T-cell (primary cell): ENCODE measurements around the gene LRRC55. TPM values are rescaled to one million over a fixed set of nuclear protein-coding genes. Genes with fewer than 3 reads are reported as not detected.

Experiments used
- ATAC-seq, 4 experiments: fragments of 200-7000 bp in 3 of 4; fragments of 150-1000 bp in 1 of 4; cut with Tn5 transposase; replicated peaks in 1 of 4; 1 replicate in 3 of 4; 2 replicates in 1 of 4; pipeline ENCODE4 v1.10.0; 2021; ENCODE audit warnings: moderate library complexity in 3 of 4, mild to moderate bottlenecking in 2 of 4, moderate number of reproducible peaks in 1 of 4
- CTCF ChIA-PET, 2 donors: fragments of 300-600 bp; sonication (Branson Sonifier 250); formaldehyde crosslinking; loops; one replicate each; lab custom pipeline; 2022; ENCODE audit warnings: antibody characterized with exemption in 2 of 2; lab: Charles Lee
- POLR2A ChIA-PET, 2 donors: fragments of 300-600 bp; sonication (Branson Sonifier 250); formaldehyde crosslinking; loops; one replicate each; lab custom pipeline; 2022; ENCODE audit warnings: antibody characterized with exemption in 2 of 2; lab: Charles Lee
- DNase-seq, 35 experiments: peaks; one replicate each; pipeline versions ENCODE4 v3.0.0 to v3.0.0-alpha.2; 2013 to 2023
- H3K27ac ChIP-seq: one replicate; pipeline ENCODE4 v1.5.1; 2013; ENCODE audit warnings: low read length
- H3K27me3 ChIP-seq, 2 experiments: replicated peaks in 1 of 2; 1 replicate in 1 of 2; 2 replicates in 1 of 2; pipeline versions ENCODE4 v1.6.1 to v1.7.0; 2013; ENCODE audit warnings: low read length in 1 of 2, mixed read lengths in 1 of 2; ENCODE audit not compliant: control insufficient read depth in 2 of 2, insufficient read depth in 2 of 2; ENCODE audit errors: extremely low read depth in 1 of 2
- H3K36me3 ChIP-seq, 2 donors: 1 replicate in 1 of 2; 2 replicates in 1 of 2; pipeline versions ENCODE4 v1.6.1 to v1.7.0; 2013; ENCODE audit warnings: low read length in 1 of 2; ENCODE audit not compliant: control insufficient read depth in 2 of 2, insufficient read depth in 1 of 2; ENCODE audit errors: extremely low read depth in 1 of 2
- H3K4me1 ChIP-seq, 2 experiments: 1 replicate in 1 of 2; 2 replicates in 1 of 2; pipeline versions ENCODE4 v1.6.1 to v1.7.0; 2013; ENCODE audit warnings: low read length in 2 of 2, mixed read lengths in 1 of 2; ENCODE audit not compliant: insufficient read depth in 2 of 2, control insufficient read depth in 1 of 2; ENCODE audit errors: extremely low read depth in 1 of 2
- H3K4me3 ChIP-seq, 2 donors: 1 replicate in 1 of 2; 2 replicates in 1 of 2; pipeline versions ENCODE4 v1.5.1 to v1.7.0; 2013; ENCODE audit warnings: mild to moderate bottlenecking in 2 of 2, low read length in 1 of 2, moderate library complexity in 1 of 2; ENCODE audit not compliant: control insufficient read depth in 1 of 2; ENCODE audit errors: extremely low read depth in 1 of 2
- H3K9me3 ChIP-seq: 2 replicates; pipeline ENCODE4 v1.7.0; 2013
- H3K27ac Mint-ChIP-seq, 2 donors: one replicate each; pipeline ENCODE4 v1.8.0; 2020 to 2021; ENCODE audit warnings: mild to moderate bottlenecking in 2 of 2, mixed read lengths in 2 of 2
- H3K27me3 Mint-ChIP-seq, 2 donors: one replicate each; pipeline ENCODE4 v1.8.0; 2021 to 2022; ENCODE audit warnings: mixed read lengths in 2 of 2
- H3K36me3 Mint-ChIP-seq: one replicate; pipeline ENCODE4 v1.8.0; 2021; ENCODE audit warnings: mixed read lengths
- H3K4me1 Mint-ChIP-seq, 3 donors: one replicate each; pipeline ENCODE4 v1.8.0; 2020 to 2022; ENCODE audit warnings: mixed read lengths in 3 of 3, mild to moderate bottlenecking in 1 of 3
- H3K4me3 Mint-ChIP-seq, 3 donors: one replicate each; pipeline ENCODE4 v1.8.0; 2020 to 2022; ENCODE audit warnings: mild to moderate bottlenecking in 3 of 3, mixed read lengths in 3 of 3, moderate library complexity in 3 of 3
- H3K9me3 Mint-ChIP-seq, 3 donors: one replicate each; pipeline ENCODE4 v1.8.0; 2020 to 2022; ENCODE audit warnings: mixed read lengths in 3 of 3
- WGBS: methylation state at CpG from one replicate; pipeline ENCODE4 v1.1.5; 2013; ENCODE audit warnings: missing lambda C conversion rate; ENCODE audit not compliant: insufficient coverage; 5-methylcytosine and 5-hydroxymethylcytosine counted together
- total RNA-seq, 35 experiments: library from RNA in 6 of 35; stranded (reverse) in 6 of 35; fragments of 120-200 nt in 1 of 35; gene quantifications; one replicate each; pipeline versions ENCODE4 v1.2.1 to v1.2.4 and lab custom pipeline; 2013 to 2026

LRRC55 gene
- total RNA-seq, 5 donors from 2014 or later (not counting 1 experiment from before 2014, with no cell fraction given), result not detected

DNA sequence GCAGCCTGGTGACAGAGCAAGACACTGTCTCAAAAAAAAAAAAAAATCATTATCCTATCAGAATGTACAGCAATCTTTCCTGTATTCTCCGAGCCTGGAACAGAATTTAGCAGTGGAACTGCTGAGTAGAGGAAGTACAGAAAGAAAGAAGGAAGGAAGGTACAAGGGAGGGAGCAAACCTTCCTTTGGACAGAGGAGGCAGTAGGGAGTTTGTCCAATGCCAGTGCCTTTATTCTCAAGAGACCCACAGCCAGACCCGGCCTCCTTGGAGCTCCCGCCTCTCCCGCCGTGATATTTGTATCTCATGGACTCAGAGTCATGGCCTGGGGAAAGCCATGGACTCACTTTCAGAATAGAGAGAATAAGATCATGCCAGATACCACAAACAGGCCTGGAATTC is 37.7 kb upstream of the LRRC55 start:
- Histone ChIP-seq H3K36me3 (no peaks in the 10 kb centered on the region), H3K9me3 (no peaks in the 10 kb centered on the region), H3K4me1 (no peaks in the 10 kb centered on the region), H3K27me3 (peaks cover 3 to 15% of the 10 kb centered on the region in 2 experiments), H3K4me3 (no peak overlapping the region), H3K27ac (no peak overlapping the region)
- WGBS, result 36% methylated on average over 4 of the region's 5 CpGs
- peaks cover 16 to 18% of the 10 kb centered on the region in 2 donors for H3K27me3 Mint-ChIP-seq
- ChIA-PET POLR2A (no interaction called here), CTCF (no interaction called here)
- no peaks in the 10 kb centered on the region for H3K36me3 Mint-ChIP-seq
- peaks cover 0 to 3% (median 2%) of the 10 kb centered on the region in 3 donors for H3K9me3 Mint-ChIP-seq
- no peak for DNase-seq
- H3K27ac Mint-ChIP-seq, result no peak overlapping the region
- no peak for ATAC-seq
- no peak overlapping the region for H3K4me3 Mint-ChIP-seq
- H3K4me1 Mint-ChIP-seq, result no peaks in the 10 kb centered on the region

DNA sequence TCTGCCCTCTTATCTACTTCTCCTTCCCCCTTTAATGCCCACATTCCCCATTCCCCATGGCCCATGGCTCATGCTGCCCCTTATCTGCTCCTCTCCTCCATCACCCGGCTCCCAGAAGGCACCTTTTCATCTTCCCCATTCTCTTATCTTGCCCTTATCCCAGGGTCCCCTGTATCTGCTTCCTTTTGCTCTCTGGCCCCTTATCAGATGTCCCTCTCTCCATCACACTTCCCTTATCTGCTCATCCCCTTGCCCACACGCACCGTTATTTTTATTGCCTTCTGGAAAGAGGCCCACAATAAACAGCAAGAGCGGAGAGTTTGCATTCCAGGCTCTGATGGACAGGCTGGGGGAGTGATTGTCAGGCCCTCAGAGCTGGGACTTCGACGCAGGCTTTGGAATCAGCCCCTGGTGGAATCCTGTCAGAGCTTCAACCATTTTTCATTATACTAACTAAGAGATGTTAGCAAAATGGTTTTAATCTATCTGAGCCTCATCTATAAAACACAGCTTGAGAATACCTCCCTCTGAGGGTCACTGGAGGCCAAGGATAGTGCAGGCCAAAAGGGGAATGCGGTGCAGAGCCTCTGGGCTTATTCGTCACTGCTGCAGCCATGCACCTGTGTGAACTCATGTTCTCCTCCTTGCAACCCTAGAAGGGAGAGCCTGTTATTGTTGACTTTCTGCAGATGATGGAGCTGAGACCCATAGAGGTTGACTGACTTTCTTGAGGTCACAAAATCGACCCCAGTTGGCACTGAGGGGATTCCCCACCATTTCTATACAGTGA is 37.0 kb upstream of the LRRC55 start:
- Histone ChIP-seq H3K4me1 (no peaks in the 10 kb centered on the region), H3K4me3 (no peak overlapping the region), H3K9me3 (no peaks in the 10 kb centered on the region), H3K27ac (no peak overlapping the region), H3K36me3 (no peaks in the 10 kb centered on the region), H3K27me3 (peaks cover 3 to 12% of the 10 kb centered on the region in 2 experiments)
- Mint-ChIP-seq H3K4me3 (no peak overlapping the region), H3K4me1 (no peaks in the 10 kb centered on the region), H3K27me3 (peaks cover 16 to 20% of the 10 kb centered on the region in 2 donors), H3K9me3 (peaks cover 0 to 4% (median 2%) of the 10 kb centered on the region in 3 donors), H3K27ac (no peak overlapping the region), H3K36me3 (no peaks in the 10 kb centered on the region)
- WGBS, result 34% methylated on average over 3 of the region's 9 CpGs
- DNase-seq (no peak), ATAC-seq (no peak)
- ChIA-PET CTCF (no interaction called here), POLR2A (no interaction called here)

DNA sequence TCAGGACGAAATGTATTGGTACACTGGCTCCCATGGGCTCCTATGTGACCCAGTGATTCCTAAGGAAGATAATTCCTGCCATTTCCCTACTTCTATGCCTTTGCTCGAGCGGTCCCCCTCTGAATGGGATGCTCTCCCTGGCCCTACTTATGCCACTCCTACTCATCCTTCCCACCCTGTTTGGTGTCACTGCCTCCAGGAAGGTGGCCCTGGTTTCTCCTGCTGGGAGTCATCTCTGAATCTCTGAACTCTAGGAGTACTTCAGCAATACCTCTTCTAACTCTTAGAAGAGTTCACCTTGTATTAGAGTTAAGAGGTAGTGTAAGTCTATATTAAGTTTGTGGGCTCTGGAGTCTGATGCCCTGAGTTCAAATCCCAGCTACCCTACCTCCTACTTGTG is 35.5 kb upstream of the LRRC55 start:
- H3K4me3 Mint-ChIP-seq, result no peak overlapping the region
- WGBS, result 30% methylated on average over 2 of the region's 3 CpGs
- CTCF ChIA-PET, result no interaction called here
- no peak for ATAC-seq
- Histone ChIP-seq H3K27me3 (peaks cover 3 to 12% of the 10 kb centered on the region in 2 experiments), H3K4me1 (no peaks in the 10 kb centered on the region), H3K36me3 (no peaks in the 10 kb centered on the region), H3K4me3 (no peak overlapping the region), H3K27ac (no peak overlapping the region), H3K9me3 (no peaks in the 10 kb centered on the region)
- no peak overlapping the region for H3K27ac Mint-ChIP-seq
- POLR2A ChIA-PET, result no interaction called here
- no peaks in the 10 kb centered on the region for H3K36me3 Mint-ChIP-seq
- DNase-seq, result no peak
- peaks cover 0 to 4% (median 2%) of the 10 kb centered on the region in 3 donors for H3K9me3 Mint-ChIP-seq
- no peaks in the 10 kb centered on the region for H3K4me1 Mint-ChIP-seq
- peaks cover 16 to 20% of the 10 kb centered on the region in 2 donors for H3K27me3 Mint-ChIP-seq

DNA sequence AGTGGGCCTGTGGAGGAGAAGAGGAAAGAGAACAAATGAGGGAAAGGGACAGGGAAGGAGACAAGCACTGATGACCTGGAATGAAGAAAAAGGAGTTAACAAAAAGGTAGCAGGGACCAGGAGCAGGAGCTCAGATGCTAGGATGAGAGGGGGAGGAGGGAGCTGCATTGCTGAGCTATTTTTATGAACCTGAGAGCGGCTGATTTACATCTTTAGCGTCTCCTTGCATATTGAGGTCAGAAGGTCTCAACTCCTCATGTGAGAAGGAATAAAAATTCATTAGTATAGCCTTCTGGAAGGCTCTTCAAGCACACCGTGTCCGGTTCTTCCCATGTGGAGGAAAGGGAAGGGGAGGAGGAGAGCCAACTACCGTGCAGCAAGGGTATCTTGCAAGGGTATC is 33.1 kb upstream of the LRRC55 start:
- 52% methylated on average over 2 of the region's 5 CpGs for WGBS
- Mint-ChIP-seq H3K4me3 (no peak overlapping the region), H3K36me3 (no peaks in the 10 kb centered on the region), H3K9me3 (peaks cover 0 to 4% (median 0%) of the 10 kb centered on the region in 3 donors), H3K4me1 (no peaks in the 10 kb centered on the region), H3K27ac (no peak overlapping the region), H3K27me3 (peaks cover 16 to 23% of the 10 kb centered on the region in 2 donors)
- H3K4me1 ChIP-seq, result no peaks in the 10 kb centered on the region
- no peaks in the 10 kb centered on the region for H3K9me3 ChIP-seq
- peaks cover 3 to 12% of the 10 kb centered on the region in 2 experiments for H3K27me3 ChIP-seq
- DNase-seq (no peak), ATAC-seq (no peak)
- no peak overlapping the region for H3K4me3 ChIP-seq
- H3K27ac ChIP-seq, result no peak overlapping the region
- ChIA-PET POLR2A (no interaction called here), CTCF (no interaction called here)
- H3K36me3 ChIP-seq, result no peaks in the 10 kb centered on the region

DNA sequence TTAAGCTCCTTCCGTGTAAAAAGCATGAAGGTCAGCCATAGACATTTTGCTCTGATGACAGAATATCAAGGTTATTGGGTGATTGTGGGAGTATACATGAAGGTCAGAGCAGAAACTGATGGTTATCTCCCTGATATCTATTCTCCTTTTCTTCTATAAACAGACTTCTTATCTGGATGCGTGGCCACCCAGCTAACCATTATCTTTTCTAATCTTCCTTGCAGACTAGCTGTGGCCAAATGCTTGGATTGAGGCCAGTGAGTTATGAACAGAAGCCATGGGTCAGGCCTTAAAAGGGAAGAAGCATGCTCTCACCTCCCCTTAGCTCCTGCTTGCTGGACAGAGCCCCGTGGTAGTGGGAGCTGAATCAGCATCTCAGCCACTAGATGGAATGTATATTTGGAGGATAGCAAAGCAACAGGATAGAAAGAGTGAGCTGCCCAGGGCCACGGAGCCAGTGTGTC is 31.3 kb upstream of the LRRC55 start:
- CTCF ChIA-PET, result no interaction called here
- DNase-seq (no peak), ATAC-seq (no peak)
- H3K27me3 ChIP-seq, result peaks cover 3 to 5% of the 10 kb centered on the region in 2 experiments
- H3K36me3 ChIP-seq, result no peaks in the 10 kb centered on the region
- POLR2A ChIA-PET, result no interaction called here
- WGBS, result 83% methylated on average over 1 of the region's 4 CpGs
- Mint-ChIP-seq H3K4me3 (no peak overlapping the region), H3K4me1 (no peaks in the 10 kb centered on the region), H3K36me3 (no peaks in the 10 kb centered on the region), H3K9me3 (peaks cover 0 to 4% (median 0%) of the 10 kb centered on the region in 3 donors), H3K27me3 (peaks cover 19 to 28% of the 10 kb centered on the region in 2 donors), H3K27ac (no peak overlapping the region)
- H3K4me3 ChIP-seq, result no peak overlapping the region
- H3K4me1 ChIP-seq, result no peaks in the 10 kb centered on the region
- no peaks in the 10 kb centered on the region for H3K9me3 ChIP-seq
- no peak overlapping the region for H3K27ac ChIP-seq

DNA sequence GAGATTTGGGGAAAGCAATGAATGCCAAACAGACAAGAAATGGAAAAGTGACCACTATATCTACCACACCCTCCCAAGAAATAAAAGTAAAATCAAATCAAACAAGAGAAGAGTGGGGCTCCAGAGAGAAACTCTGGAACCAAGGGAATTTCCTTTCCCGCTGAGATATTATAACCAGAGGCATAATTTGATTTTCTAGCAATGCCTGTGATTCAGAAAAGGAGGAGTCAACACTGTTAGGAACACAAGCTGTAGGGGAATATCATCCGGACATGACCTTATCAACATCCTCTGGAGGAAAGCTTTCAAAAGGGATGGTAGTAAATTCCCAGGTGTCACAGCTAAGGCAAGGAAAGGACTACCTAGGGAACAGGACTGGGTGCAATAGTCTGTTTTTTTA is 29.6 kb upstream of the LRRC55 start:
- Histone ChIP-seq H3K27me3 (peaks cover 0 to 10% of the 10 kb centered on the region in 2 experiments), H3K36me3 (no peaks in the 10 kb centered on the region), H3K9me3 (no peaks in the 10 kb centered on the region), H3K4me1 (no peaks in the 10 kb centered on the region), H3K4me3 (no peak overlapping the region), H3K27ac (no peak overlapping the region)
- Mint-ChIP-seq H3K9me3 (peaks cover 0 to 4% (median 0%) of the 10 kb centered on the region in 3 donors), H3K27ac (no peak overlapping the region), H3K27me3 (peaks cover 28 to 35% of the 10 kb centered on the region in 2 donors), H3K4me1 (no peaks in the 10 kb centered on the region), H3K4me3 (no peak overlapping the region), H3K36me3 (no peaks in the 10 kb centered on the region)
- ChIA-PET CTCF (no interaction called here), POLR2A (no interaction called here)
- DNase-seq (no peak), ATAC-seq (no peak)
- WGBS, result 80% methylated on average over 1 of the region's 2 CpGs
